GM21515 (cell line): ENCODE results near the gene ALG3.

Experiments
- ATAC-seq: cut with Tn5 transposase; IDR thresholded peaks from one replicate; pipeline ENCODE4 v1.9.1; 2021; ENCODE audit not compliant: unreplicated experiment

The ALG3 gene

GRCh38 chr3:184198509-184198908 lies 50.3 kb downstream of the ALG3 start:
- no peak for ATAC-seq

GRCh38 chr3:184196536-184196935 lies 52.2 kb downstream of the ALG3 start:
- ATAC-seq: no peak

- ATAC-seq: no peak
These were observed 54.7 kb downstream of the ALG3 start for GRCh38 chr3:184193991-184194539.

DNA sequence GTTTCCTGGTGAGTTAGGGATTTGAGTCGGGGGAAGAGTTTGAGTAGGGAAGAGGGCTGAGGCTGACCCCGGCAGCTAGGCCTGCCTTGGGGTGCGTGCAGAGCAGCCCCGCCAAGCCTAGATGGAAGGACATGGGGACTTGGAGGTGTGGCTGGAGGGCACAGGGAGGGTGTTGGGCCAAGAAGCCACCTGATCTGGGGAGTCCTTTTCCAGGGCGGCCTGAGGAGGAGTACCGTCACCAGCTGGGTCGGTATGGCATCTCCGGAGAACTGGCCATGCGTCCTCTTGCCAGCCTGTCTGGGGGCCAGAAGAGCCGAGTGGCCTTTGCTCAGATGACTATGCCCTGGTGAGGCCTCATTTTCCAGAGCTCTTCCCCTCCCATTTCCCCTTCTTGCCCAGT lies 55.9 kb downstream of the ALG3 start:
- no peak for ATAC-seq
